Thymus (tissue), 11 donors: ENCODE data around the gene GUSB. TPM values are rescaled to one million over a fixed set of nuclear protein-coding genes. Genes with fewer than 3 reads are reported as not detected.
"Not testable (repeated sequence)": the region's sequence is repeated elsewhere in the genome, so short reads cannot be mapped to it uniquely, and the experiment has no call there.

Source experiments
- DNase-seq, 9 donors: peaks; one replicate each; pipeline ENCODE4 v3.0.0-alpha.2; 2013; ENCODE audit warnings: low spot score in 9 of 9, low read depth in 6 of 9, missing footprints in 1 of 9
- H3K27ac ChIP-seq, 2 donors: one replicate each; pipeline ENCODE4 v1.5.1; 2013; ENCODE audit warnings: control low read depth in 1 of 2, low read depth in 1 of 2, low read length in 1 of 2, mild to moderate bottlenecking in 1 of 2, moderate library complexity in 1 of 2
- H3K27me3 ChIP-seq, 2 donors: one replicate each; pipeline ENCODE4 v1.5.1; 2013; ENCODE audit warnings: low read length in 1 of 2; ENCODE audit not compliant: control insufficient read depth in 2 of 2, insufficient read depth in 1 of 2
- H3K36me3 ChIP-seq, 2 donors: one replicate each; pipeline ENCODE4 v1.5.1; 2013; ENCODE audit warnings: low read length in 1 of 2, mild to moderate bottlenecking in 1 of 2, moderate library complexity in 1 of 2; ENCODE audit not compliant: control insufficient read depth in 2 of 2, insufficient read depth in 2 of 2
- H3K4me1 ChIP-seq, 2 donors: one replicate each; pipeline ENCODE4 v1.5.1; 2013; ENCODE audit warnings: low read length in 2 of 2; ENCODE audit not compliant: control insufficient read depth in 2 of 2, insufficient read depth in 2 of 2
- H3K4me3 ChIP-seq, 2 donors: one replicate each; pipeline ENCODE4 v1.5.1; 2013; ENCODE audit warnings: low read length in 2 of 2, control low read depth in 1 of 2, mild to moderate bottlenecking in 1 of 2
- H3K9me3 ChIP-seq, 2 donors: one replicate each; pipeline ENCODE4 v1.5.1; 2013; ENCODE audit warnings: low read length in 1 of 2, mild to moderate bottlenecking in 1 of 2; ENCODE audit not compliant: control insufficient read depth in 2 of 2, insufficient read depth in 1 of 2
- WGBS: extraction: QIAGEN DNeasy Blood & Tissue Kit; methylation state at CpG from one replicate; pipeline ENCODE4 v1.1.7; 2013; 5-methylcytosine and 5-hydroxymethylcytosine counted together
- polyA plus RNA-seq: library from polyadenylated mRNA; stranded (reverse); fragments of 200-250 nt; gene quantifications from one replicate; pipeline ENCODE4 v1.2.3, GENCODE V29; 2013
- total RNA-seq: library from RNA; stranded (reverse); fragments of 120-200 nt; gene quantifications from one replicate; pipeline ENCODE4 v1.2.4, GENCODE V29; 2013
- donor health status: healthy.

The GUSB gene
- total and polyA plus RNA-seq, 2 donors = 20.6 to 56.4 TPM

DNA sequence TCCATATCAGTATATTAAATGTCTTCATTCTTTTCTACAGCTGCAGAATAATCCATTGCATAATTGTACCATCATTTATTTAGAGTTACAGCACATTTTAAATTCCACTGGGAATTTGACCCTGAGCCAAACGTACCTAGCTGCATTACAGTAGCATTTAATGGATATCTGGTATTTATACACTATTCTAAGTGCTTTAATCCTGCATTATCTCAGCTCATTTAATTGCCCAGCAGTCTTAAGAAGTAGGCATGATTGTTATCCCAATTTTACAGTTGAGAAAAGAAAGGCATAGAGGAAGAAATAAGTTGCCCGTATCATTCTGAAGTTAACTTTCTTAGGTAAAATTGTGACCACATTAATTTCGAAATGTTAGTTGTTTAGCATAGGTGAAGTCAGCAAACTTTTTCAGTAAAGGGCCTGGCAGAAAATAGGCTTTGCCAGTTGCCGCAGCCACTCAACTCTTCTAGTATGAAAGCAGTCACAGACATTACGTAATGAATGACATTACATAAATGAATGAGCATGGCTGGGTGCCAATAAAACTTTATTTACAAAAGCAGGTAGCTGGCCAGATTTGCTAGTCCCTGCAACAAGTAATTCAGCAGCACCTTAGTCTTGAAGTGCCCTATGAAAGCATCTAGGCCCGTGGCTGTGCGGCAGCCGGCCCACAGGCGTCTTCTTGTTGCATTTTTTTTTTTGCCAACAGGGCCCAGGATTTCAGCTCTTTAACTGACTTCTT, 30.0 kb downstream of the GUSB start:
- Histone ChIP-seq H3K4me3 (no peak overlapping the region), H3K9me3 (no peaks in the 10 kb centered on the region), H3K4me1 (no peaks in the 10 kb centered on the region), H3K36me3 (peaks cover 10 to 21% of the 10 kb centered on the region in 2 donors), H3K27ac (no peak overlapping the region), H3K27me3 (no peaks in the 10 kb centered on the region)
- DNase-seq = no peak
- 98% methylated on average over 9 of the region's 9 CpGs for WGBS

DNA sequence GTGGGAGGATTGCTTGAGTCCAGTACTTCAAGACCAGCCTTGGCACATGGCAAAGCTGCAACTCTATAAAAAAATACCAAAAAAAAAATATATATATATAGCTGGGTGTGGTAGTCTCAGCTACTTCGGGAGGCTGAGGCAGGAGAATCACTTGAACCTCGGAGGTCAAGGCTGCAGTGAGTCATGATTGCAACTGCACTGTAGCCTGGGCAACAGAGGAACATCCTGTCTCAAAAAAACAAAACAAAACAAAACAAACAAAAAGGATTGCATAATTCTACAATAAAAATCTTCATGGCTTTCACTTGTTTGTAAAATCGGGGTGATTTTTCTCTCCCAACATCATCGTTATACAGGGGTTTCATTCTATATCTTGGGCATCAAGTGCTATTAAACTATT, 35.1 kb downstream of the GUSB start:
- Histone ChIP-seq H3K36me3 (no peaks in the 10 kb centered on the region), H3K4me3 (no peak overlapping the region), H3K27ac (no peak overlapping the region), H3K4me1 (no peaks in the 10 kb centered on the region), H3K9me3 (no peaks in the 10 kb centered on the region), H3K27me3 (no peaks in the 10 kb centered on the region)
- 96% methylated on average over 4 of the region's 4 CpGs for WGBS
- no peak for DNase-seq

DNA sequence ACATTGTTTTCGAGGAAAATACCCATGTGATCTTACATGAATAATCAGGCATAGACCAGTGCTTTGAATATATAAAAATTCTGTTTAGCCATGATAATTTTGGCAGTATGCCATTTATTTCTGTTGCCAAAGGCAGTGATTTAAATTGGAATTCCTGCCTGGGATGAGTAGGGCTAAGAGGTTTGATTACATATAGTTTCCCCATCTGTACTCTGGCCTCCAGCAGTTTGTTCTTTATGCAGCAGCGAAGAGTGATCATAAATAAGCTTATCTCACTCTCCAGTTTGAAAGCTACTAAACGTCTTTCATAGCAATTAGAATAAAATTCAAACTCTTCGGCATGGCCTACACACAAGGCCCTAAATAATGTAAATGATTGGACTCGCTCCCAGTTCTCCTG, 36.2 kb downstream of the GUSB start:
- H3K27me3 ChIP-seq = not testable (repeated sequence)

DNA sequence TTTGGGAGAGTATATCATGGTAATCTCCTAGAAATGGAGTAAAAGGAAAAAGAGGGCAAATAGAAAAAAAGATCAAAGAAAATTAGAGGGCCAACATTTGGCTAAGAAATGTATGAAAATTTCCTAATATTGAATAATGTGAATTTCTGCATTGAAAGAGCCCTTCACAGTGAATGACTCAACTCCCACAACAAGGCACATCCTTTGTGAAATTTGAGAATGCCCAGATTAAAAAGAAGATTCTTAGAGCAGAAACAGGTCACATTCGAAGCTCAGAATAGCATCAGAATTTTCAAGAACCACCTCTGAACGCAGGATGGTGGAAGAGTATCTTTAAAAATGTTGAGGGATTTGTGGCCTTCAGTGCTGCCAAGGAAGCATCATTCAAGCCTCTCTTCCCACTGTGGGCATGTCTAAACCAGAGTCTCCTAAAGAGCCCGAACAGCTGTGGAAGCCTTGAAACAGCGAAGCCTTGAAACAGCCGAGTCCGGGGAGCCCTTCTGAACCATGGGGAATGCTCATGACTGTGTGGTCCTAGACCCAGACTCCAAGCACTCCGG, 43.6 kb downstream of the GUSB start:
- H3K27me3 ChIP-seq = no peaks in the 10 kb centered on the region
- no peak overlapping the region for H3K27ac ChIP-seq
- no peaks in the 10 kb centered on the region for H3K36me3 ChIP-seq
- no peak for DNase-seq
- 93% methylated on average over 7 of the region's 7 CpGs for WGBS
- no peaks in the 10 kb centered on the region for H3K4me1 ChIP-seq
- no peak overlapping the region for H3K4me3 ChIP-seq
- H3K9me3 ChIP-seq = no peaks in the 10 kb centered on the region

More for the DNA sequence above, 36.2 kb downstream of the GUSB start:
- not testable (repeated sequence) for DNase-seq, H3K27ac ChIP-seq, H3K4me1 ChIP-seq, H3K4me3 ChIP-seq, H3K9me3 ChIP-seq, H3K36me3 ChIP-seq
- WGBS = 100% methylated on average over 1 of the region's 5 CpGs

DNA sequence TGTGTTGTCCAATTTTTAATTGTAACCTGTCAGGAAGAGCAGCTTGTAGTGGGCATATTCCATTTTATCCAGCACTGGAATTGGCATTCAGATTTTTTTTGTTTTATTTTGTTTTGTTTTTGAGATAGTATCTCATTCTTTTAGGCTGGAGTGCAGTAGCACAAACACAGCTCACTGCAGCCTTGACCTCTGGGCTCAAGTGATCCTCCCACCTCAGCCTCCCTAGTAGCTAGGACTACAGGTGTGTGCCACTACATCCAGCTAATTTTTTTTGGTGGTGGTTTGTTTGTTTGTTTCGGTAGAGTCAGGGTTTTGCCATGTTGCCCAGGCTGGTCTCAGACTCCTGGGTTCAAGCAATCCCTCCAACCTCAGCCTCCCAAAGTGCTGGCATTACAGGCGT, 44.7 kb downstream of the GUSB start:
- Histone ChIP-seq H3K36me3 (no peaks in the 10 kb centered on the region), H3K27me3 (no peaks in the 10 kb centered on the region), H3K9me3 (no peaks in the 10 kb centered on the region), H3K27ac (no peak overlapping the region), H3K4me1 (no peaks in the 10 kb centered on the region), H3K4me3 (no peak overlapping the region)
- WGBS = 98% methylated on average over 2 of the region's 2 CpGs
- DNase-seq = no peak

DNA sequence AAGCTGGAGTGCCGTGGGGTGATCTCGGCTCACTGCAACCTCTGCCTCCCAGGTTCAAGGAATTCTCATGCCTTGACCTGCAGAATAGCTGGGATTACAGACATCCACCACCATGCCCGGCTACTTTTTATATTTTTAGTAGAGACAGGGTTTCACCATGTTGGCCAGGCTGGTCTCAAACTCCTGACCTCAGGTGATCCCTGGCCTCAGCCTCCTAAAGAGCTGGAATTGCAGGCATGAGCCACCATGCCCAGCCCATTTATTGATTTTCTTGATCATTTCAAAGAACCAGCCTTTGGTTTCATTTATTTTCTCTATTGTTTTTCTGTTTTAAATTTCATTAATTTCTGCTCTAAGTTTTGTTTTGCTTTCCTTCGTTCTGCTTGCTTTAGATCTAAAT, 50.3 kb downstream of the GUSB start:
- H3K4me3 ChIP-seq = no peak overlapping the region
- H3K36me3 ChIP-seq = no peaks in the 10 kb centered on the region
- H3K4me1 ChIP-seq = no peaks in the 10 kb centered on the region
- no peak overlapping the region for H3K27ac ChIP-seq
- no peaks in the 10 kb centered on the region for H3K9me3 ChIP-seq
- H3K27me3 ChIP-seq = no peaks in the 10 kb centered on the region
- DNase-seq = no peak
- WGBS = 96% methylated on average over 4 of the region's 4 CpGs

DNA sequence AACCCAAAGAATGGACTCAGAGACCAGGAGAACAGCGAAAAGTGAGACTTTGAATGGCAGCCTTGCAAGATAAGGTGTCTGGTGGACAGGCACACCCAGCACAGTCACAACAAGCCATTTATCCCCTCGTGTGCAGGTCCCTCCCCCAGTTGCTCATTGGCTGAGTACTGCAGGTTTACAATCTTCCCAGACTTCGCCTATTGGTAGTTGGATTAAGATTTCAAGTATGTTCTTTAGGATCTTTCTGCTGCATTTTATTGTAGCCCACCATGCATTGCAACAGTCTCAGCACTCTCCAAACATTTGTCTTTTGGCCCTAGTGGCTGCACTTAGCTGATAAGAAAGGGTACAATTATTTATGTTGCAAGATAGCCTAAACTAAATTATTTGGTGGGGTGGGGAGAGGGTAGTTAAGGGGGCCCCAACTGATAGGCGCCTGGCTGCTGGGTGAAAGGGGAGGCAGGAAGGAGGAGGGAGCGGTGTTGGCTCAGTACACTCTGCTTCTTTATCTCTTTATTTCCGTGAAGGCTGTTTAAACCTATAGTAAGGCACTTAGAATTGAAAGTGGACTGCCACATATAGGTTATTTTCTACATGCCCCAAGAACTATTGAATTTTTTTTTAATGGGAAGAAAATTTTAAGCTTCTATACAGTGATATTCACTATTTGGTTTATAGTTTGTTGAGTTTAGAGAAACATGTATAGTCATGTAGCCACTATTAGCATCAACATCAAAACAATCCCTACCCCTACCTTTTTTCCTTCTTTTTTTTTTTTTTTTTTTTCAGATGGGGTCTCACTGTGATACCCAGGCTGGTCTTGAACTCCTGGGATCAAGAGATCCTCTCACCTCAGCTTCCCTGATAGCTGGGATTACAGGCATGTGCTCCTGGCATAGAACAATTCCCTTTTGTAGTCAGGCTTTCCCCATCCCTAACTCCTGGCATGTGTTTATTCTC, 54.2 kb downstream of the GUSB start:
- H3K4me1 ChIP-seq = no peaks in the 10 kb centered on the region
- H3K36me3 ChIP-seq = no peaks in the 10 kb centered on the region
- no peaks in the 10 kb centered on the region for H3K9me3 ChIP-seq
- no peak overlapping the region for H3K4me3 ChIP-seq
- DNase-seq = no peak
- H3K27ac ChIP-seq = no peak overlapping the region
- 96% methylated on average over 6 of the region's 6 CpGs for WGBS
- H3K27me3 ChIP-seq = no peaks in the 10 kb centered on the region

DNA sequence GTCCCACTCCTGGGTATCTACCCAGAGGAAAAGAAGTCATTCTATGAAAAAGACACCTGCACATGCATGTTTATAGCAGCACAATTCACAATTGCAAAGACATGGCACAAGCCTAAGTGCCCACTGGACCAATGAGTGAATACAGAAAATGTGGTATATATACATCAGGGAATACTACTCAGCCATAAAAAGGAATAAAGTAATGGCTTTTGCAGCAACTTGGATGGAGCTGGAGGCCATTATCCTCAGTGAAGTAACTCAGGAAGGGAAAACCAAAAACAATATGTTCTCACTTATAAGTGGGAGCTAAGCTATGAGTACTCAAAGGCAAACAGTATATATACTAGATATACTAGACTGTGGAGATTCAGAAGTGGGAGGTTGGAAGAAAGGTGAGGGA, 55.4 kb downstream of the GUSB start:
- DNase-seq = no peak
- Histone ChIP-seq H3K9me3 (no peaks in the 10 kb centered on the region), H3K27me3 (no peaks in the 10 kb centered on the region), H3K4me1 (no peaks in the 10 kb centered on the region), H3K27ac (no peak overlapping the region), H3K4me3 (no peak overlapping the region), H3K36me3 (no peaks in the 10 kb centered on the region)

DNA sequence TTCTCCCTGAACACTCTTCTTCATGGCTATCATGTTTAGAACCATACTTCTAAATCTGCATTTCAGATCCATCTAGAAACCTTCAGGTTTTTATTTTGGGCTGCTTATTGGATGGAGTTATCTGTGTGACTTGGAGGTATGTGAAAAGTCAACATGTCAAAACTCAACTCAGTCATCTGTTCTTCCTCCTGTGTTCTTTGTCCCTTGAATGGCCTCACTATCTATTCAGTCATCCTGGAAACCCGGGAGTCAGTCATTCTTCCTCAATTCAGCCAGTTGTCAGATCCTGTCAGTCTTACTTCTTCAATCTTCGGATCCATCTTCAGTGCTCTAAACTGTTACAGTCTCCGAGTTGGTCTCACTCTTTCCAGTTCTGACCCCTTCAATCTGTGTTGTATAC, 57.0 kb downstream of the GUSB start:
- no peaks in the 10 kb centered on the region for H3K36me3 ChIP-seq
- no peaks in the 10 kb centered on the region for H3K9me3 ChIP-seq
- no peak for DNase-seq
- 94% methylated on average over 3 of the region's 3 CpGs for WGBS
- H3K27me3 ChIP-seq = no peaks in the 10 kb centered on the region
- no peak overlapping the region for H3K4me3 ChIP-seq
- no peaks in the 10 kb centered on the region for H3K4me1 ChIP-seq
- no peak overlapping the region for H3K27ac ChIP-seq
